ENCODE measurements around the gene CNPY4. TPM values are rescaled to one million over a fixed set of nuclear protein-coding genes. Genes with fewer than 3 reads are reported as not detected.

The CNPY4 gene
- total RNA-seq, 2 experiments from 2014 or later, result 11.9 to 12.4 TPM

- no peak for DNase-seq
- ChIA-PET POLR2A (no interaction called here), CTCF (no interaction called here)
- H3K9me3 Mint-ChIP-seq, result no peaks in the 10 kb centered on the region
- H3K27me3 Mint-ChIP-seq, result peaks cover 2% of the 10 kb centered on the region
- peaks cover 30% of the 10 kb centered on the region for H3K4me1 Mint-ChIP-seq (ENCODE audit: low read depth)
- H3K4me3 Mint-ChIP-seq, result no peak overlapping the region
- H3K27ac Mint-ChIP-seq, result no peak overlapping the region
- intact Hi-C loops (cut with micrococcal nuclease), result no loop called here
- no peaks in the 10 kb centered on the region for H3K36me3 Mint-ChIP-seq
Measured at GRCh38 chr7:100174582-100174981, 55.1 kb downstream of the CNPY4 start.

Small RNA genes within 50 kb of the gene (microRNA-seq; reads per million reads assigned to microRNA genes)
- 6,115 reads per million, percentile 94 among the genes with 10 or more reads in this experiment for gene MIR106B (ENCODE audit: borderline microRNAs expressed, borderline number of aligned reads, borderline replicate concordance)
- gene MIR25 (ENCODE audit: borderline microRNAs expressed, borderline number of aligned reads, borderline replicate concordance), result 636 reads per million, percentile 83 among the genes with 10 or more reads in this experiment
- not detected for gene MIR4658 (ENCODE audit: borderline microRNAs expressed, borderline number of aligned reads, borderline replicate concordance)
- 10,927 reads per million, percentile 97 among the genes with 10 or more reads in this experiment for gene MIR93 (ENCODE audit: borderline microRNAs expressed, borderline number of aligned reads, borderline replicate concordance)

Other genes with a start within 250 kb of the CNPY4 start
- not detected for gene OR2AE1, start 242.6 kb upstream of the CNPY4 start, total RNA-seq
- gene TRIM4, start 200.1 kb upstream of the CNPY4 start, total RNA-seq, result 10 to 100 TPM; 24.9 to 26.1 TPM
- under 1 TPM; 0.19 to 0.45 TPM for gene GJC3, start 190.0 kb upstream of the CNPY4 start, total RNA-seq
- gene AZGP1, start 143.6 kb upstream of the CNPY4 start, total RNA-seq, result not detected
- 10 to 100 TPM; 49.1 to 50.6 TPM for gene ZKSCAN1, start 104.0 kb upstream of the CNPY4 start, total RNA-seq
- gene ZSCAN21, start 69.9 kb upstream of the CNPY4 start, total RNA-seq, result 1 to 10 TPM; 6.2 TPM
- gene ZNF3, start 37.9 kb upstream of the CNPY4 start, total RNA-seq, result 10 to 100 TPM; 18.0 to 18.6 TPM
- 10 to 100 TPM; 93.1 to 98.2 TPM for gene COPS6, start 30.7 kb upstream of the CNPY4 start, total RNA-seq
- gene MCM7, start 18.2 kb upstream of the CNPY4 start, total RNA-seq, result 100 to 1,000 TPM; 393 to 398 TPM
- 10 to 100 TPM; 11.3 to 12.2 TPM for gene AP4M1, start 18.0 kb upstream of the CNPY4 start, total RNA-seq
- gene TAF6, start 276 bp upstream of the CNPY4 start, total RNA-seq, result 10 to 100 TPM; 54.3 to 63.7 TPM
- 1 to 10 TPM; 2.3 to 3.4 TPM for gene MBLAC1, start 7.3 kb downstream of the CNPY4 start, total RNA-seq
- 100 to 1,000 TPM; 136 to 151 TPM for gene LAMTOR4, start 29.3 kb downstream of the CNPY4 start, total RNA-seq
- gene TRAPPC14, start 39.1 kb downstream of the CNPY4 start, total RNA-seq, result 10 to 100 TPM; 17.9 to 19.7 TPM
- 1 to 10 TPM; 2.4 to 2.8 TPM for gene GAL3ST4, start 49.0 kb downstream of the CNPY4 start, total RNA-seq
- gene GPC2, start 57.7 kb downstream of the CNPY4 start, total RNA-seq, result 1 to 10 TPM; 4.8 to 5.5 TPM
- gene STAG3, start 58.3 kb downstream of the CNPY4 start, total RNA-seq, result 10 to 100 TPM; 20.8 to 20.9 TPM
- gene PVRIG, start 100.3 kb downstream of the CNPY4 start, total RNA-seq, result 10 to 100 TPM; 21.0 to 21.2 TPM
- gene SPDYE3, start 188.1 kb downstream of the CNPY4 start, total RNA-seq, result not detected
- 10 to 100 TPM; 27.4 to 30.2 TPM for gene PILRB, start 238.5 kb downstream of the CNPY4 start, total RNA-seq